ENCODE results near the gene NR0B2.
"Not testable (repeated sequence)": the region's sequence is repeated elsewhere in the genome, so short reads cannot be mapped to it uniquely, and the experiment has no call there.

NR0B2 gene

GRCh38 chr1:26890467-26890796, 23.3 kb downstream of the NR0B2 start:
- DNase-seq (ENCODE audit: low spot score) (no peak), FAIRE-seq (no peak)

- FAIRE-seq, result no peak
These were observed 24.0 kb downstream of the NR0B2 start, which contains the start of gene GPN2 for GRCh38 chr1:26889551-26890466. TSS of gene GPN2 (minus strand) at chr1:26890283. CDS start at chr1:26890096, 187 bp downstream.

GRCh38 chr1:26888231-26888630, 25.5 kb downstream of the NR0B2 start:
- no peak for FAIRE-seq
- DNase-seq (ENCODE audit: low spot score), result no peak

More at GRCh38 chr1:26889551-26890466, 24.0 kb downstream of the NR0B2 start, which contains the start of gene GPN2:
- DNase-seq (ENCODE audit: low spot score), result peak; percentile 65

DNA sequence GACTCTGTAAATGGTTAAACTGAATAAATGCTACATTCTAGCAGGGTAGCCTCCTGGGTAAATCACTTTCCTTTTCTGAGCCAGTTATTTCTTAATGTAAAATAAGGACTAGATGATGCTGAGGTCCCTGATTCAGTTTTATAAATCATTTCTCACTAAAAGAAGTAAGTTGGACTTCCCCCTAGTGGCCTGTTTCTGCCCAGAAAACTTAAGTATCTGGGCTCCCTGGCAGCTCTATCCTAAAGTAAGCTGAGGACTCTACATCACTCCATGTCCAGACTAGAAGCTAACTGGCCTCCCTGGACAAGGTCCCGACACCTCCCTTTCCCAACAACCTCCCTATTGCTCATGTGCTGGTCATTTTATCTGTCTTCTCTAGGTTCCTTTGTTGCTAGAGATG, 26.6 kb downstream of the NR0B2 start:
- FAIRE-seq, result no peak
- peak; percentile 23 for DNase-seq (ENCODE audit: low spot score)

DNA sequence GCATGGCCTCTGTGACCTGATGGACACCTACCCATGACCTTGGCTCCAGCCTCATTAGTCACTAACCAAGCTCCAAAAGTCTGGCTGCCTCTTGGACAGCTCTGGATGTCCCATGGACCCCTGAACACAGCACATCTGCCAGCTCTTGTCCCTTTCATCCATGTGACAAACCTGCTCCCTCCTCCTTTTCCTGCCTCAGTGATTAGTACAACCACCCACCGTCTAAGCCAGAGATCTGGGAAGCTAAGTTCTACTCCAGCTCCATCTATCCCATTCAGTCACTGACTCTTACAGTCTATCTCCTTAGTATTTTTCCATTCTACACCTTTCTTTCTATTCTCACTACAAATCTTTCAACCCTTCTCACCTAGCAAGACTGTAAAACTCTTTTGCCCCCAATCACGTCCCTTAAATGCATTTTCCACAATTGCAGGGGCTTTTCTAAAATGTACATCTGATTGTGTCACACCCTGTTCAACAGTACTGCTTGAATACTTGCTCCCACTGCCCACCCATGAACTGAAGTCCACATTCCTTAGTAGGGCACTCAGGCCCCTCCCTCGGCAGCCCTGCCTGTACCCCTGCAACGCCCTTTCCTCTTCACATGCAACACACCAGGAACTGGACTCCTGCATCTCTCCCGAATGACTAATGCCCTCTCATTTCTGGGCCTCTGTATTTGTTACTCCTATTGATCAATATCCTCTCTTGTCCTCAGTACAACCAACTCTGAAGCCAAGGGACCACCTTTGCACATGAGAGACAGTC, 30.9 kb downstream of the NR0B2 start:
- FAIRE-seq, result no peak

DNA sequence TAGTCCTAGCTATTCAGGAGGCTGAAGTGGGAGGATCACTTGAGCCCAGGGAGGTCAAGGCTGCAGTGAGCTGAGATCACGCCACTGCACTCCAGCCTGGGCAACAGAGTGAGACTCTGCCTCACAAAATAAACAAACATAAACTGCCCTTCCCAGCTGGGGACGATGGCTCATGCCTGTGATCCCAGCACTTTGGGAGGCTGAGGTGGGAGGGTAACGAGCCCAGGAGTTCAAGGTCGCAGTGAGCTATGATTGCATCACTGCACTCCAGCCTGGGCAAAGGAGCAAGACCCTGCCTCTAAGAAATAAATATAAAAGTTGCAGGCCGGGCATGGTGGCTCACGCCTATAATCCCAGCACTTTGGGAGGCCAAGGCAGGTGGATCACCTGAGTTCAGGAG, 32.2 kb downstream of the NR0B2 start:
- FAIRE-seq, result not testable (repeated sequence)

More for the DNA sequence above, 30.9 kb downstream of the NR0B2 start:
- no peak for DNase-seq (ENCODE audit: low spot score)

GRCh38 chr1:26879793-26880192, 34.0 kb downstream of the NR0B2 start:
- FAIRE-seq, result no peak
- no peak for DNase-seq (ENCODE audit: low spot score)

More for the DNA sequence above, 32.2 kb downstream of the NR0B2 start:
- DNase-seq (ENCODE audit: low spot score), result not testable (repeated sequence)

GRCh38 chr1:26877326-26877725, 36.4 kb downstream of the NR0B2 start:
- DNase-seq (ENCODE audit: low spot score), result no peak
- no peak for FAIRE-seq

GRCh38 chr1:26874896-26875295, 38.9 kb downstream of the NR0B2 start:
- FAIRE-seq (no peak), DNase-seq (ENCODE audit: low spot score) (no peak)

DNA sequence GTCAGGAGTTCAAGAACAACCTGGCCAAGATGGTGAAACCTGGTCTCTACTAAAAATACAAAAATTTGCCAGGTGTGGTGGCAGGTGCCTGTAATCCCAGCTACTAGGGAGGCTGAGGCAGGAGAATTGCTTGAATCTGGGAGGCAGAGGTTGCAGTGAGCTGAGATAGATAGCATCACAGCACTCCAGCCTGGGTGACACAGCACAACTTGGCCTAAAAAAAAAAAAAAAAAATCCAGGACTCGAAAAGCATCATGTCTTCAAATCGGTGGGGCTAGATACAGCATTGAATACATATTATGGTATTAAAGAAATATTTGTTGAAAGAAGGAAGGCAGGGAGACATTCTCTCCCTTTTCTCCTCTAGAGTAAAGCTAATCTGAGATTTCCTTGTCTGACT, 40.7 kb downstream of the NR0B2 start:
- FAIRE-seq; DNase-seq (ENCODE audit: low spot score): not testable (repeated sequence)

DNA sequence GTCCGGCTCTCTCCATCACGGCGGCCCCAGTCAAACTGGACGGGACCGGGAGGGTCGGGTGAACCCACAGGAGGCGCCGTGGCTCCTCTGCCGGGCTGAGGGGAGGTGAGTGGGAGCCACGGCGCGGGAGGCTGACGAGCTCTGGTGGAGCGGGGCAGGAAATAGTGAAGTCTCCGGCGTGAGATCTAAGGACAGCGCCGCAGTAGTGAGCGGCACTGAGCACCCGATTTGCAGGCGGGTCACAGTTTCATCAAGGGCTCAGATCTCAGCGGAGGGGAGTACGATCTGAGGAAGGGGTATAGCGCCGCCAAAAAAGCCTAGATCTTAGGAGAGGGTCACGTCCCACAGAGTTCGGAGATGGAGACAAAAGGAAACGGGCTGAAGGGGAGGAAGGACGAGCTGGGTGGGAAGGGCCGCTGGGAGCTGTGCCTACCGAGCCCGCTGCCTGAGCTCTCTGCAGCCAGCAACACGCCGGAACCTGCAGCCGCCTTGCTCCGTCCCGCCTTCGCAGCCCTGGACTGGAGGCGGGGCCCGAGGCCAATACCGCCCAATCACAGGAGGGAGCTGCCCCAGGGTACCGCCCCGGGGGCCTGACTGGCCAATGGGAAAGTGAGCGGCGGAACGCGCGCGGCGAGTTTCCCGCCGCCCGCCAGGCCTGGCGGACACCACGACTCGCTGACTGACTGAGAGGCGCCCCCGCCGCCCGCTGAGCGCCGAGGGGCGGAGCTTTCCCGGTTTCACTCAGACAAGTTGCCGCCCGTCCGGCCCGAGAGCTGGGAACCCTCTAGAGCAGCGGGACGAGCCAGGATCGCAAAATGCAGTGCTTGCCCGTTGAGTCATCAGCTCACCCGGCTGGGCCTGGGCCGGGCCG, 48.9 kb downstream of the NR0B2 start:
- FAIRE-seq (peak; percentile 88), DNase-seq (ENCODE audit: low spot score) (peak; percentile 97)

- DNase-seq (ENCODE audit: low spot score) (no peak), FAIRE-seq (no peak)
These were observed 50.1 kb downstream of the NR0B2 start for GRCh38 chr1:26863685-26864077.

DNA sequence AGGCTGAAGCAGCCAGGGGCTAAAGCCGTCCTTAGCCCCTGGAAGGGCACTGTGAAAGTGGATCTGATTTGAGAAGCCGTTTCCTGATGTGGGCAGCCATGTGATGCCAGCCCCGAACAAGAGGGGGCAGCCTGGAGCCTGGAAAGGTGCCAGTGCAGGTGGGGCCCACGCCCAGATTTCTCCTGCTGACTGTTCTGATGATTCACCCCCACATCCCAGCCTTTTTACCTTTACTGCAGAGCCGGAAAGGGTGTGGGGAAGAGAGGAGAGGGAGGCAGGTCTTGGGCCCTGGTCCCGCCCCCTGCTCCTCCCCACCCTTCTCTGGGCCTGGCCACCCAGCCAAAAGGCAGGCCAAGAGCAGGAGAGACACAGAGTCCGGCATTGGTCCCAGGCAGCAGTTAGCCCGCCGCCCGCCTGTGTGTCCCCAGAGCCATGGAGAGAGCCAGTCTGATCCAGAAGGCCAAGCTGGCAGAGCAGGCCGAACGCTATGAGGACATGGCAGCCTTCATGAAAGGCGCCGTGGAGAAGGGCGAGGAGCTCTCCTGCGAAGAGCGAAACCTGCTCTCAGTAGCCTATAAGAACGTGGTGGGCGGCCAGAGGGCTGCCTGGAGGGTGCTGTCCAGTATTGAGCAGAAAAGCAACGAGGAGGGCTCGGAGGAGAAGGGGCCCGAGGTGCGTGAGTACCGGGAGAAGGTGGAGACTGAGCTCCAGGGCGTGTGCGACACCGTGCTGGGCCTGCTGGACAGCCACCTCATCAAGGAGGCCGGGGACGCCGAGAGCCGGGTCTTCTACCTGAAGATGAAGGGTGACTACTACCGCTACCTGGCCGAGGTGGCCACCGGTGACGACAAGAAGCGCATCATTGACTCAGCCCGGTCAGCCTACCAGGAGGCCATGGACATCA, 50.7 kb downstream of the NR0B2 start, which contains the start of gene SFN:
TSS of gene SFN (plus strand) at position 369 of the 904 bp plus-strand sequence. CDS start at position 433, 64 bp downstream.
- FAIRE-seq (no peak), DNase-seq (ENCODE audit: low spot score) (peak; percentile 75)

GRCh38 chr1:26861889-26862378, 51.8 kb downstream of the NR0B2 start:
- DNase-seq (ENCODE audit: low spot score), result peak; percentile 7
- no peak for FAIRE-seq
